NOMO-1 treated with dmso at 0.1 percent for 144 hours (cell line): ENCODE results near the gene TMEM120B.
A peak's percentile ranks its signal among the peaks of the same experiment; 100 is the strongest.

Source experiments
- DNase-seq: peaks from one replicate; lab custom pipeline; 2025; ENCODE audit not compliant: unreplicated experiment; lab: John Stamatoyannopoulos, UW

TMEM120B gene

DNA sequence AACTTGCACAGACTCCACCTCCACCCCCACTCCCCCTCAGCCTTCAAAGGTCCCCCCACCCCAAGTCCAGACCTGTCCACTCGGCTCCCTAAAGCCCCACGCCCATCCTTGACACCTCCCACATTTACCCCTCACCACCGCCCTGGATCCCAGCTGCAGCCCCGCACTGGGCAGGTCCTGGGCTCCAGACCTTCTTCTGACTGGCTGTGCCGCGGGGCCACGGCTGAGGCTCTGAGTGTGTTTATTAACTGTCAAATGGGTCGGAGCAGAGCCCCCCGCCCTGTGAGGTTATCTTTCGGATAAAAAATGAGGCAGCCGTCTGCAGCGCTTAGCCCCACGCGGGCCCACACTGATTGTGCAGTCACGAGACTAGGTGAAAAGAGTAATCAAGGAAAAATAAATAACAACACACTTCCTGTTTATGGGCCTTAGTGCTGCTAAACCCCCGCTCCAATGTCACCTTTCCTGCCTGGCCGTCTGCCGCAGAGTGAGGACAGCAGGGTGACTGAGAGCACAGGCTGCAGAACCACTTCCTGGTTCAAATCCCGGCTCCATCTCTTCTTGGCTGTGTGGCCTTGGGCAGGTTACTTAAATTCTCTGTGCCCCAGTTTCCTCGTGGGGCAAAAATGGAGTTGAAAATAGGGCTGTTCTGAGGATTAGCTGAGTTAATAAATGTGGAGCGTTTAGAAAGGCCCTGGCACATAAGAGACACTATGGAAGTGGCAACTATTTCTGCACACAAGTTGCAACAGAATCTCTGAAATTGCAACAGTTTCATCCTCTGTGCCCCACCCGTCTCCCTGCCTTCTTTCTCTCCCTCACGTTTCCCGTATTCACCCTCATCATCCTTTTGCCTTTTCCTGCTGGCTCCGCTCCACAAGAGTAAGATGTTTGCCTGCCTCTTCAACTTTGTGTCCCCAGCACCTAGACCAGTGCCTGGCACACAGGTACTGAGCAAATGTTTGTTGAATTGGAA is 100.7 kb downstream of the TMEM120B start:
- peak; percentile 44 for DNase-seq

DNA sequence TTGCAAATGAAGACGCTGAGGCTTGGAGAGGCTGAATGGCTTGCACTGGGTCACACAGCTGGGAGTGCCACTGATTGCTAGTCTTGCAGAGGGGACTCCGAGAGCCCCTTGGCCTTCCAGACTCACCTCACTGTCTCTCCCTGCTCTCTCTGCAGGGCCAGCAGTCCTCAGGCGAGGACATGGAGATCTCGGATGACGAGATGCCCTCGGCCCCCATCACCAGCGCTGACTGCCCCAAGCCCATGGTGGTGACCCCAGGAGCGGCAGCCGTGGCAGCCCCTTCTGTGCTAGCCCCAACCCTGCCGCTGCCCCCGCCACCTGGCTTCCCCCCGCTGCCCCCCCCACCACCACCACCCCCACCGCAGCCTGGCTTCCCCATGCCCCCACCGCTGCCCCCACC is 101.4 kb downstream of the TMEM120B start:
- no peak for DNase-seq

GRCh38 chr12:121814429-121815119 is 102.0 kb downstream of the TMEM120B start:
- DNase-seq: no peak

DNA sequence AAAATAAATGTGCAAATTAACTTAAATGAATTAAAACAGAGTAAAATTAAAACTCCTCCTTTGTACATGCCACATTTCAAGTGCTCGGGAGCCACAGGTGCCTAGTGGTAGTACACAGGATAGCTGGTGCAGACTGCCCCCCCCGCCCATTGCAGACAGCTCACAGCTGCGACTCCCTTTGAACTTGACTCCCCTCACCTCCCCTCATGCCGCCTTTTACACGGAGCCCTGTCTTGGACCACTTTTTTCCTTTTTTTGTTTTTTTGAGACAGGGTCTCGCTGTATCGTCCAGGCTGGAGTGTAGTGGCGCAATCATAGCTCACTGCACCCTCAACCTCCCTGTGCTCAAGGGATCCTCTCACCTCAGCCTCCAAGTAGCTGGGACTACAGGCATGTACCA is 102.7 kb downstream of the TMEM120B start:
- DNase-seq: no peak

- DNase-seq: no peak
Measured at GRCh38 chr12:121816925-121817647, 104.5 kb downstream of the TMEM120B start.

- DNase-seq: no peak
Measured at GRCh38 chr12:121817648-121818043, 105.1 kb downstream of the TMEM120B start.

DNA sequence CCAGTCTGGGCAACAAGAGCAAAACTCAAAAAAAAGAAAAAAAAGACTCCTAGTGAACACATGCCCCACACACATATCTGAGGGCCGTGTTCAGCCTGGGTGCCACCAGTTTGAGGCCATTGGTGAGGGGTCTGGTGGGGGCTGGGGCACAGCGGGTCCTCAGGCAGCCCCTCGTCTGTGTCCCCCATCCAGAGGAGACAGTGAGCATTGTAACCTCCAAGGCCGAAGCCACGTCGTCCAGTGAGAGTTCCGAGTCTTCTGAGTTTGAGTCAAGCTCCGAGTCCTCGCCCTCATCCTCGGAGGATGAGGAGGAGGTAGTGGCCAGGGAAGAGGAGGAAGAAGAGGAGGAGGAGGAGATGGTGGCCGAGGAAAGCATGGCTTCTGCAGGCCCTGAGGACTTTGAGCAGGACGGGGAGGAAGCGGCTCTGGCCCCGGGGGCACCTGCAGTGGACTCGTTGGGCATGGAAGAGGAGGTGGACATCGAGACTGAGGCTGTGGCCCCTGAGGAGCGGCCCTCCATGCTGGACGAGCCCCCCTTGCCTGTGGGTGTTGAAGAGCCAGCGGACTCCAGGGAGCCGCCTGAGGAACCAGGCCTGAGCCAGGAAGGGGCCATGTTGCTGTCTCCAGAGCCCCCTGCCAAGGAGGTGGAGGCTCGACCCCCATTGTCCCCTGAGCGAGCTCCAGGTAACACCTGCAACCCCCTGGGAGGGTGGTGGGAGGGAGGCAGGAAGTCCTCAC is 106.8 kb downstream of the TMEM120B start:
- DNase-seq: no peak

DNA sequence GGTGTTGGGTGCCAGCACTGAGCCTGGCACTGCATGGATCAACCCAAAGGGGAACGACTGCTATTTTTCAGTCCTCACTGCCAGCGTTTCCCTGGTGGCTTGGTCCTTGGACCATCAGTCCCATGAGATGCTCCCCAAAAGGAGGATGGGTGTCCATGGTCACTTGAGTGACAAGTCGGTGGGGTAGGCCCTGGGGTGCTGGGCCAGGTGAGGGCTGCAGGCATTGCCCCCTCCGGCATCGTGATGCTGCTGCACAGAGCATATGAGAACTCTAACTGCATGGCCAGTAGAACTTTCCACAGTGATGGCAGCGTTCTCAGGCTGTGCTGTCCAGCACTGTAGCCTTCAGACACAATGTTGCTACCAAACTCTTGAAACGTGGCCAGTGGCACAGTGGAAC is 107.5 kb downstream of the TMEM120B start:
- no peak for DNase-seq

- no peak for DNase-seq
Measured at GRCh38 chr12:121822393-121823100, 110.0 kb downstream of the TMEM120B start.

DNA sequence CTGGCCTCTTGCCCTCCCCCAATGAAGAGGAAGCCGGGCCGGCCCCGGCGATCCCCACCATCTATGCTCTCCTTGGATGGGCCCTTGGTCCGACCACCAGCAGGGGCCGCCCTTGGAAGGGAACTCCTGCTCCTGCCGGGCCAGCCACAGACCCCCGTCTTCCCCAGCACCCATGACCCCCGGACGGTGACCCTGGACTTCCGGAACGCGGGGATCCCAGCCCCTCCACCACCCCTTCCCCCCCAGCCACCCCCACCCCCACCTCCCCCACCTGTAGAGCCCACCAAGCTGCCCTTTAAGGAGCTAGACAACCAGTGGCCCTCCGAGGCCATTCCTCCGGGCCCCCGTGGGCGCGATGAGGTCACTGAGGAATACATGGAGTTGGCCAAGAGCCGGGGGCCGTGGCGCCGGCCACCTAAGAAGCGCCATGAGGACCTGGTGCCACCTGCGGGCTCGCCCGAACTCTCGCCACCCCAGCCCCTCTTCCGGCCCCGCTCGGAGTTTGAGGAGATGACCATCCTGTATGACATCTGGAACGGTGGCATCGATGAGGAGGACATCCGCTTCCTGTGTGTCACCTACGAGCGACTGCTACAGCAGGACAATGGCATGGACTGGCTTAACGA is 110.7 kb downstream of the TMEM120B start:
- DNase-seq: no peak

DNA sequence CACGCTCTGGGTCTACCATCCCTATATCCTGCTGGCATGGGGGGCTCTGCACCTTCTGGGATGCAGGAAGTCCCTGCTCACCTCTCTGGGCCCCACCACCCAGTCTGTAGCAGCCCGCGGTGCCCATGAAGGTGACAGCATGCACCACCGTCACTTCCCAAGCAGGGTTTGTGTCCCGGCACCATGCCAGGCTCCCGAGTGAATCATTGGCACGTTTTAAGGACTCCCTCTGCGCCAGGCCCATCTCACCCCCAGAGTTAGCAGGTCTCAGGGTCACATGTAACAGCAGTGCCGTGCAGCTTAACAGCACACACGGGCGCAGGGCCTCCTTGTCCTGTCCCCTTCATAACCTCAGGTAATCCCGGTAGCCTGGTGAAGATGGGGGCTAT is 111.2 kb downstream of the TMEM120B start:
- no peak for DNase-seq

GRCh38 chr12:121825041-121825523 is 112.5 kb downstream of the TMEM120B start:
- DNase-seq: no peak

- no peak for DNase-seq
Measured at GRCh38 chr12:121826318-121827150, 114.0 kb downstream of the TMEM120B start.

- no peak for DNase-seq
Measured at GRCh38 chr12:121827351-121828099, 115.0 kb downstream of the TMEM120B start.

GRCh38 chr12:121828306-121828705 is 115.8 kb downstream of the TMEM120B start:
- DNase-seq: no peak

DNA sequence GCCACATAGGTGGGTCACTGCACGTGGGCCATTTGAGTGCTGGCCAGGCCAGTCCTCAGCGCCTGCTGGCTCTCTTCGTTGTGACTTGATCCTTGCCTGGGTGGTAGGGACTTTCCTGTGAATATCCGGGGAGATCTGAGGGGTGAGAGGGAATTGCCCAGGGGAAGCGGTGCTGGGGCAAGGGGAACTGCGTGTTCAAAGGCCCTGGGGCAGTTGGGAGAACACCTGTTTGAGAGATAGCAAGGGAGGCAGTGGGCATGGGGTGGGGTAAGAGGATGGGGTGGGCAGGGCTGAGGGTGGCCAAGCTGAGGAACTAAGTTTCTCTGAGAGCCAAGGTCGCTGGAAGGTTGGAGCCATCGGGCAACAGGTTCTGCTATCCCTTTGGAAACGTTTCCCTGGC is 116.3 kb downstream of the TMEM120B start:
- DNase-seq: no peak

GRCh38 chr12:121829250-121829918 is 116.8 kb downstream of the TMEM120B start:
- no peak for DNase-seq
